Activated naive CD4-positive, alpha-beta T cell treated with anti-CD3 and anti-CD28 coated beads for 36 hours (primary cell): Measurements from ENCODE around the gene KLHL29. TPM values are rescaled to one million over a fixed set of nuclear protein-coding genes. Genes with fewer than 3 reads are reported as not detected.
"Not testable (repeated sequence)": the region's sequence is repeated elsewhere in the genome, so short reads cannot be mapped to it uniquely, and the experiment has no call there.

Experiments used
- CTCF ChIA-PET: fragments of 350-600 bp; sonication (Branson Sonifier 250); formaldehyde crosslinking; loops from one replicate; lab custom pipeline; 2021; ENCODE audit warnings: antibody characterized with exemption; lab: Charles Lee
- DNase-seq: peaks from one replicate; pipeline ENCODE4 v3.0.0-alpha.2; 2020
- H3K27ac Mint-ChIP-seq: one replicate; pipeline ENCODE4 v1.8.0; 2021; ENCODE audit warnings: mild to moderate bottlenecking, mixed read lengths
- H3K27me3 Mint-ChIP-seq: one replicate; pipeline ENCODE4 v1.8.0; 2021; ENCODE audit warnings: low read depth, mixed read lengths
- H3K36me3 Mint-ChIP-seq: one replicate; pipeline ENCODE4 v1.8.0; 2021; ENCODE audit warnings: low read depth, mixed read lengths
- H3K4me1 Mint-ChIP-seq: one replicate; pipeline ENCODE4 v1.8.0; 2021; ENCODE audit warnings: low read depth, mixed read lengths
- H3K4me3 Mint-ChIP-seq: one replicate; pipeline ENCODE4 v1.8.0; 2021; ENCODE audit warnings: mild to moderate bottlenecking, moderate library complexity, mixed read lengths
- H3K9me3 Mint-ChIP-seq: one replicate; pipeline ENCODE4 v1.8.0; 2021; ENCODE audit warnings: mixed read lengths
- intact Hi-C: fragments of 100-400 bp; cut with micrococcal nuclease; formaldehyde crosslinking; loops from one replicate; pipeline ENCODE4 v1.15.1; 2023
- total RNA-seq, 2 experiments: library from RNA; stranded (reverse); gene quantifications; one replicate each; pipeline ENCODE4 v1.2.3, GENCODE V29; 2021

Gene KLHL29
- total RNA-seq, 2 experiments from 2014 or later, result 2.4 to 2.9 TPM

DNA sequence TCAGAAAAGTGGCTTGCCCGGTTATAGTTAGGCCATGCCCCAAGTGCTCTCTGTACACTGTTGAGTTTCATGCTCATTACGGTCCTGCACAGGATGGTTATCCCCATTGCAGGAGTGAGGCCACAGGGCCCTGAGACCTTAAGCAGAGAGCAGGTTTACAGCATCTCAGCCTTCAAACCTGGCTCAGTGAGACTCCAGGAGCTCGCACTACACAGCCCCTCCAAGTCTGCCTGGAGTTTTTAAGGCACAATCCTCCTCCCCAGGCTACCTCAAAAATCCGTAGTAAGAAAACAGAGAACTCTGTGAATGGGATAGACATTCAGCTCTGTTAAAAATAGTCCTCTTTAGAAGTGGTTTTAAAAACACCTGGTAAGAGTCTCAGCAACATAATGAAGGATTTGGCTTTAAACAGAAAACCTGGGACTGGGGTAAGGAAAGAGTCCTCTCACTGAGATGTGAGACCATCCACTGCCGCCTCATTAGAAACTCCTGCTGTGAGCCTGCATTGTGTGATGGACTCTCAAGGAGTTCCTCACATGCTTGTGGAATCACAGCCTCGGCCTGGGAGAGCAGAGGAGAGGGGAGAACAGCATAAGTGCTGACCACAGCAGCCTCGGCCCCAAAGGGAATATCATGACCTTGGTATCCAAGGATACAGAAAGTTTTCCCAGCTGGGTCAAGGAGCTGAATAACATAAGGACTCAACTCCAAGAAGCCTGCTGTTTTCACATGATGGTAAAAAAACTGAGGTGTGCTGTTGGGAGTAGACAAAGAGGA is 327.2 kb downstream of the KLHL29 start:
- CTCF ChIA-PET, result no interaction called here
- H3K27me3 Mint-ChIP-seq, result no peaks in the 10 kb centered on the region
- no peak overlapping the region for H3K4me3 Mint-ChIP-seq
- H3K27ac Mint-ChIP-seq, result no peak overlapping the region
- H3K9me3 Mint-ChIP-seq, result no peaks in the 10 kb centered on the region
- no peak for DNase-seq
- H3K36me3 Mint-ChIP-seq, result peaks cover 3% of the 10 kb centered on the region
- H3K4me1 Mint-ChIP-seq, result no peaks in the 10 kb centered on the region
- intact Hi-C loops, result no loop called here

DNA sequence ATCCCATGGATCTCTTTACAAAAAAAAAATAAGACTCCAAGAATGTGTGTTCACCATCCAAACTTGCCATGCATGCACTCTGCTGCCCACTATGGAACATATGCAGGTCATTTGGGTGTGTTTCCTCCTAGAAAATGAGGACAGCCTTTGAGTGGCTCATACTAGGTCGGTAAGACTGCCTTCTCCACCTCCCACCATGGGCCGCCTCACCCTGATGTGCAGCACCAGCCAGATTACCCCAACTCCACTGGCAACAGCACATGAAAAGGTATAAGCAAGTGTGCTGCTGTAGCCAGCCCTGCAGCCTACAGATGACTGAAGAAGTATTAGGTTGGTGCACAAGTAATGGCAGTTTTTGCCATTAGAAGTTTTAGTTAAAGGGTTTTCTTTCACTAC is 327.8 kb downstream of the KLHL29 start:
- Mint-ChIP-seq H3K27ac (no peak overlapping the region), H3K27me3 (no peaks in the 10 kb centered on the region), H3K36me3 (no peaks in the 10 kb centered on the region), H3K4me1 (no peaks in the 10 kb centered on the region), H3K4me3 (no peak overlapping the region), H3K9me3 (no peaks in the 10 kb centered on the region)
- intact Hi-C loops, result no loop called here
- DNase-seq, result no peak
- CTCF ChIA-PET, result no interaction called here

DNA sequence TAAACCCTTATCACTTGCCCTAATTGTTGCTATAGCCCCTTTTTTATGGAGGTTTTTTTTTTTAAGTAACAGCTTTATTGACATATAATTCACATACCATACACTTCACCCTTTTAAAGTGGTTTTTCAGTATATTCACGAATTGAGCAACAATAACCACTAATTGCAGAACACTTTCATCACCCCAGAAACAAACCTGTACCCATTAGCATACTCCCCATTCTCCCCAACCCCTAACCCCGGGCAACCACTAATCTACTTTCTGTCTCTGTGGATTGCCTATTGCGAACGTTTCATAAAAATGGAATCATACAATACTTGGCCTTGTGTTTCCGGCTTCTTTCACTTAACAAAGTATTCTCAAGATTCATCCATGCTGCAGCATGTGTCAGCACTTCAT is 328.4 kb downstream of the KLHL29 start:
- H3K27ac Mint-ChIP-seq, result no peak overlapping the region
- H3K27me3 Mint-ChIP-seq, result no peaks in the 10 kb centered on the region
- no peak for DNase-seq
- no peak overlapping the region for H3K4me3 Mint-ChIP-seq
- CTCF ChIA-PET, result interaction anchor here (0.6 kb wide), 1 partner anchor 23 kb away, joined by 3 read pairs; no protein-coding TSS in a partner anchor
- H3K36me3 Mint-ChIP-seq, result no peaks in the 10 kb centered on the region
- H3K9me3 Mint-ChIP-seq, result no peaks in the 10 kb centered on the region
- intact Hi-C loops, result no loop called here
- H3K4me1 Mint-ChIP-seq, result no peaks in the 10 kb centered on the region

DNA sequence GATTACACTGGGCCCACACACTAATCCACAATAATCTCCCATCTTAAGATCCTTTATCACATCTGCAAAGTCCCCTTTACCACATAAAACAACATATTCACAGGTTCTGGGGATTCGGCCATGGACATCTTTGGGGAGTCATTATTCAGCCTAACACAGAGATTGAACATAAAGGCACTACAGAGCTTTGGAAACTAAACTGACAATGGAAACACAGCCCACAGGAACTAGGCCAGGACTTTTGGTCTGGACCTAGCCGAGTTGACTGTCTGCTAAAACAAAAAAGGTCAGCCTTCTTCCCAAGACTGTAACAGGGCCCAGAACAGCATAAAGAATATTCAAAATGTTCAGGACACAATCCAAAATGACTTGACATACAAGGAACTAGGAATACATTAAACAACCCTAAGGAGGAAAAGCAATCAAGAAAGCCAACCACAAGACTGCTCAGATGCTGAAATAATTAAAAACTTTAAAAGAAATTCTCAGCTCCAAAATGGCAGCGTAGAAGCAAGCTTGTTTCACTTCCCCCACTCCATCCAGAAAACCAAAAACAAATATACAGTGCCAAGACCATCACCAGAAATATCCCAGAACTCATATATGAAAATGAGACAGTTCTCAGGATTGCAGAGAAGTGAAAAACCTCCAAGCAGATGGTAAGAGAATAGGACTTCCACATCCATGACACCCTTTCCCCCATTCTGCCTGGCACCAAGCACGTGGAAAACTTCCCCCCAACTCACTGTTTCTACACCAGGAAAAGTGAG is 334.1 kb downstream of the KLHL29 start:
- Mint-ChIP-seq H3K4me1 (no peaks in the 10 kb centered on the region), H3K9me3 (peaks cover 20% of the 10 kb centered on the region), H3K27ac (no peak overlapping the region), H3K27me3 (no peaks in the 10 kb centered on the region), H3K36me3 (peaks cover 21% of the 10 kb centered on the region), H3K4me3 (no peak overlapping the region)
- intact Hi-C loops, result no loop called here
- CTCF ChIA-PET, result no interaction called here
- DNase-seq, result no peak

DNA sequence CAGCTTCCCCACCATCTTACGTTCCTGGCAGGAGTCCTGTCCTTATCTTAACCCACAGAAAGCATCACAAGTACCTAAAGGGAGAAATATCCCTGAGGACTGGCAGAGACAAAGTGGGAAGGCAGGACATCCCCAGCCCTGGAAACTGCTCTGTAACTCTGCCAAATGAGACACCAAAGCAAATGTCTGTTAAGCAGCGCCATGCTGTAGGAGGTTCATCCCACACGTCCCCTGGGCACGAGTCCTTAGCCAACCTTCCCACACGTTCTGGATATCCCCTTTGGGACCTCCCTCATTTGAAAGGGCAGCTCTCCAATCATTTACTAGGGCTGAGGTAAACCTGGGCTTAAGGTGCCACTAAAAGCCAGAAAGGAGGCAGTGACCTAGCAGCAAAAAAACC is 334.7 kb downstream of the KLHL29 start:
- CTCF ChIA-PET, result interaction anchor here (2.3 kb wide), 1 partner anchor 27 kb away, joined by 4 read pairs; no protein-coding TSS in a partner anchor
- intact Hi-C loops, result no loop called here
- Mint-ChIP-seq H3K27ac (no peak overlapping the region), H3K36me3 (peaks cover 23% of the 10 kb centered on the region), H3K27me3 (no peaks in the 10 kb centered on the region), H3K4me3 (no peak overlapping the region), H3K4me1 (no peaks in the 10 kb centered on the region), H3K9me3 (peaks cover 20% of the 10 kb centered on the region)
- DNase-seq, result no peak

DNA sequence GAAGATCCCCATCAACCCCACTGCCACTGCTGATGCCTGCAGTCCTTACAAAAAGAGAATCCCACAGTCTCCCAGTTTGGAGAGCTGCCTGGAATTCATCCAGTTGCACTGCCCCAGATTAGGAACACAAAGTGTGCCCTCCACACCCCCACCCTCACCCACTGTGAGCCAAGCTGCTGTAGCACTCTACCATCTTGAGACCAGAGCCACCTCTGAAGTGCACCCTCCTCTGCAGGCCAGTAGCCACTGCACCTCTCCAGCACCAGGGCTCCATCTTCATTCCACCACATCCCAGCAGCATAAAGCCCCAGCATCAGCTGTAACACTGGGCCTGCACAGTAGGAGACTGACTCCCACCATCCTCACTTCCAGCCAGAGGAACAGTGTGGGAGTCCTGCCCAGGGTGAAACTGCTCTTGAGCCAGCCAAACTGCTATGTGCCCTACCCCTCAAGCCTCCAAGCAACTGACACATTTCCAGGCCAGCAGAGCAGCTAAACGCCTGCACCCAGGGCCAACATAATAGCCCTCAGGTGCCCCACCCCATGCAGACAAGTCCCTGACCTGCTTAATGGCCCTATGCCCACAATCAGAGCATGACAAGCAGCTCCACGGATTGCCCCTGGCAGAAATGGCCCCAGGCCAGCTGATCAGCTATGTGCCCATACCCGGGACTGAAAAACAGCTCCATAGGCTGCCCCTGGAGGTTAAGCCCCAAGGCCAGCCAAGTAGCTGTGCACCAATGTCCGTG is 335.9 kb downstream of the KLHL29 start:
- H3K27ac Mint-ChIP-seq, result no peak overlapping the region
- H3K36me3 Mint-ChIP-seq, result peaks cover 33% of the 10 kb centered on the region
- CTCF ChIA-PET, result interaction anchor here (2.3 kb wide), 1 partner anchor 26 kb away, joined by 4 read pairs; no protein-coding TSS in a partner anchor
- intact Hi-C loops, result no loop called here
- no peaks in the 10 kb centered on the region for H3K27me3 Mint-ChIP-seq
- H3K4me1 Mint-ChIP-seq, result no peaks in the 10 kb centered on the region
- DNase-seq, result no peak
- no peak overlapping the region for H3K4me3 Mint-ChIP-seq
- peaks cover 28% of the 10 kb centered on the region for H3K9me3 Mint-ChIP-seq

DNA sequence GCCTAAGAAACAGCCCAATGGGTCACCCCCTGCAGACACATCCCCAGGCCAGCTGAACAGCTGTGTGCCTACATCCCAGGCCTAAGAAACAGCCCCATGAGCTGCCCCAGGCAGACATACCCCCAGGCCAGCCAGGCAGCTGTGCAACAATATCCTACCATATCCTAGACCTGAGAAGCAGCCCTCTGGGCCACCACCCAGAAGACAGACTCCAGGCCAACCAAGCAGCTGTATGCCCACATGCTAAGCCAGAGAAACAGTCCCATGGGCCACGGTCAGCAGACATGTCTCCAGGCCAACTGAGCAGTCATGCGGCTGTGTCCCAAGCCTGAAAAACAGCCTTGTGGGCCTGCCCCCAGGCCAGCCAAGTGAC is 336.5 kb downstream of the KLHL29 start:
- Mint-ChIP-seq H3K4me3 (no peak overlapping the region), H3K9me3 (peaks cover 29% of the 10 kb centered on the region), H3K27me3 (no peaks in the 10 kb centered on the region), H3K27ac (no peak overlapping the region), H3K4me1 (no peaks in the 10 kb centered on the region), H3K36me3 (peaks cover 35% of the 10 kb centered on the region)
- DNase-seq, result no peak
- CTCF ChIA-PET, result interaction anchor here (2.3 kb wide), 1 partner anchor 26 kb away, joined by 4 read pairs; no protein-coding TSS in a partner anchor
- intact Hi-C loops, result no loop called here

DNA sequence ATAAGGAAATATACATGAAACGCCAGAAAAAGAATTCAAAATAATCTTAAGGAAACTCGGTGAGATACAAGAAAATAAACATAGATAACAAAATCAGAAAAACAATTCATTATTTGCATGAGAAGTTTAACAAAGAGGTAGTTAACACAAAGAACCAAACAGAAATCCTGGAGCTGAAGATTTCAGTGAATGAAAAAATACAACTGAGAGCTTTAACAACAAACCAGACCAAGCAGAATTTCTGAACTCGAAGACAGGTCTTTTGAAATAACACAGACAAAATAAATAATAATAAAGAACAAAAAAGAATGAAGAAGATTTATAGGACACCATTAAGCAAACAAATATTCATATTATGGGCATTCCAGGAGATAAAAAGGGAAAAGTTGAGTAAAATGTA is 337.3 kb downstream of the KLHL29 start:
- Mint-ChIP-seq H3K27me3 (no peaks in the 10 kb centered on the region), H3K9me3 (peaks cover 29% of the 10 kb centered on the region), H3K27ac (no peak overlapping the region), H3K4me1 (no peaks in the 10 kb centered on the region), H3K36me3 (peaks cover 41% of the 10 kb centered on the region), H3K4me3 (no peak overlapping the region)
- CTCF ChIA-PET, result no interaction called here
- intact Hi-C loops, result no loop called here
- no peak for DNase-seq

DNA sequence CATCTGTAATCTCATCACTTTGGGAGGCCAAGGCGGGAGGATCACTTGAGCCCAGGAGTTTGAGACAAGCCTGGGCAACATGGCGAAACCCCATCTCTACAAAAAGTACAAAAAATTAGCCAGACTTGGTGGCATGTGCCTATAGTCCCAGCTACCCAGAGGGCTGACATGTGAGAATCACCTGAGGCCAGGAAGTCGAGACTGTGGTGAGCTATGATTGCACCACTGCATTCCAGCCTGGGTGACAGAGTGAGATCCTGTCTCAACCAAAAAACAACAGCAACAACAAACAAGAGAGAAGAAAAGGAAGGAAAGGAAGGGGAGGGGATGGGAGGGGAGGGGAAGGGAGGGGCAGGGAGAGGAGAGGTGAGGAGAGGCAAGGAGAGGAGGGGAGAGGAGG is 338.1 kb downstream of the KLHL29 start:
- DNase-seq, intact Hi-C loops, H3K4me1 Mint-ChIP-seq, H3K4me3 Mint-ChIP-seq, CTCF ChIA-PET, H3K27me3 Mint-ChIP-seq, H3K27ac Mint-ChIP-seq: not testable (repeated sequence)
- Mint-ChIP-seq H3K36me3 (peaks cover 44% of the 10 kb centered on the region), H3K9me3 (peaks cover 29% of the 10 kb centered on the region)

DNA sequence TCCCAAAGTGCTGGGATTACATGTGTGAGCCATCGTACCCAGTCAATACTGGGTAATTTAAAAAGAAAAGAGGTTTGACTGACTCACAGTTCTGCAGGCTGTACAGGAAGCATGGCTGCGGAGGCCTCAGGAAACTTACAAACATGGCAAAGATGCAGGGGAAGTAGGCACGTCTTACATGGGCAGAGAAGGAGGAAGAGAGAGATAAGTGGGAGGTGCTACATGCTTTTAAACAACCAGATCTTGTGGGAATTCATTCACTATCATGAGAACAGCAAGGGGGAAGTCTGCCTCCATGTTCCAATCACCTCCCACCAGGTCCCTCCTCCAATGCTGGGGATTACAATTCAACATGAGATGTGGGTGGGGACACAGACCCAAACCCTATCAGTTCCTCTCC is 349.4 kb downstream of the KLHL29 start:
- Mint-ChIP-seq H3K9me3 (no peaks in the 10 kb centered on the region), H3K4me1 (no peaks in the 10 kb centered on the region), H3K27me3 (no peaks in the 10 kb centered on the region), H3K4me3 (no peak overlapping the region), H3K36me3 (peaks cover 39% of the 10 kb centered on the region), H3K27ac (no peak overlapping the region)
- CTCF ChIA-PET, result no interaction called here
- intact Hi-C loops, result no loop called here
- no peak for DNase-seq

DNA sequence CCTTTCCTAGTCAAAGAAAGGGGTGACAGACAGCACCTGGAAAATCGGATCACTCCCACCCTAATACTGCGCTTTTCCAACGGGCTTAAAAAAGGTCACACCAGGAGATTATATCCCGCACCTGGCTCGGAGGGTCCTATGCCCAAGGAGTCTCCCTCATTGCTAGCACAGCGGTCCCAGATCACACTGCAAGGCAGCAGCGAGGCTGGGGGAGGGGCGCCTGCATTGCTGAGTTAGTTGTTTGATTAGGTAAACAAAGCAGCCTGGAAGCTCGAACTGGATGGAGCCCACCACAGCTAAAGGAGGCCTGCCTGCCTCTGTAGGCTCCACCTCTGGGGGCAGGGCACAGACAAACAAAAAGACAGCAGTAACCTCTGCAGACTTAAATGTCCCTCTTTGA is 351.8 kb downstream of the KLHL29 start:
- H3K9me3 Mint-ChIP-seq, intact Hi-C loops, H3K27ac Mint-ChIP-seq, DNase-seq, H3K4me3 Mint-ChIP-seq, H3K4me1 Mint-ChIP-seq, H3K27me3 Mint-ChIP-seq: not testable (repeated sequence)
- H3K36me3 Mint-ChIP-seq, result peaks cover 34% of the 10 kb centered on the region
- CTCF ChIA-PET, result interaction anchor here (0.6 kb wide), 1 partner anchor 24 kb away, joined by 3 read pairs; no protein-coding TSS in a partner anchor

DNA sequence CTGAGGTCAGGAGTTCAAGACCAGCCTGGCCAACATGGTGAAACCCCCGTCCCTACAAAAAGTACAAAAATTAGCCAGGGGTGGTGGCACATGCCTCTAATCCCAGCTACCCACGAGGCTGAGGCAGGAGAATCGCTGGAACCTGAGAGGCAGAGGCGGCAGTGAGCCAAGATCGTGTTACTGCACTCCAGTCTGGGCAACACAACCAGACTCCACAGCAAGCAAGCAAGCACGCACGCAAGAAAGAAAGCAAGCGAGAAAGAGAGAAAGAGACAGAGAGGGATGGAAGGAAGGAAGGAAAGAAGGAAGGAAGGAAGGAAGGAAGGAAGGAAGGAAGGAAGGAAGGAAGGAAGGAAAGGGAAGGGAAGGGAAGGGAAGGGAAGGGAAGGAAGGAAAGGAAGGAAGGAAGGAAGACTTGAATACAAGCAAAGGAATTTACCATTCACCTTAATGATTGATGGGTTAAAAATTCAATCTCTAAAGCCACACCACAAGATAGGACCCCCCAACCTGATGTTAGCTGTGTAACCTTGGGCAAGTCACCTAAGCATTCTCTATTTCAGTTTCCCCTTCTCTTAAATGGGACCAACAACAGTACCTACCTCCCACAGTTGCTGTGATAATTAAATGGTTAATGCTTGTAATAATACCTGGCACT is 360.2 kb downstream of the KLHL29 start:
- H3K4me1 Mint-ChIP-seq, result no peaks in the 10 kb centered on the region
- no peak for DNase-seq
- no peaks in the 10 kb centered on the region for H3K27me3 Mint-ChIP-seq
- CTCF ChIA-PET, result no interaction called here
- no peak overlapping the region for H3K4me3 Mint-ChIP-seq
- no peak overlapping the region for H3K27ac Mint-ChIP-seq
- H3K36me3 Mint-ChIP-seq, result peaks cover 20% of the 10 kb centered on the region
- no peaks in the 10 kb centered on the region for H3K9me3 Mint-ChIP-seq
- intact Hi-C loops, result no loop called here
